ENCODE data around the gene ELK1.
A peak's percentile ranks its signal among the peaks of the same experiment; 100 is the strongest.

The ELK1 gene

DNA sequence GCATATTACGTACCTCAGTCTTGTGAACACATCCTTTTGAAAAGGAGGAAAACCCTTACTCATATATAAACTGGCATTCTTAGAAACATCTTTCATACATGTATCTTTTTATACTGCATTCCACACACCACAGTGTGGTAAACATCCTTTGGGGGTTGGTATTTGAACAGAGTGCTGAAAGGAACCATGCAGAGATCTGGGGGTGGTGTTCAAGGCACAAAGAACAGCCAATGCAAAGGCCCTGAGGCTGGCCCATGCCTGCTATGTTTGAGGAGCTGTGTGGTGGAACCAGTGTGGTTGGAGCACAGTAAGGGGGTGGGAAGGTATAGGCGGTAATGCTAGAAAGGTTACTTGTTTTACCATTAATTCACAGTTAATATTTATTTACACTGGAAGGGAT lies 2.0 kb downstream of the ELK1 start:
- Histone ChIP-seq H3K36me3 (ENCODE audit: control insufficient read depth in 5 of 5, insufficient read depth in 5 of 5, low read length in 5 of 5) (peaks cover 0 to 4% (median 0%) of the 10 kb centered on the region in 5 donors), H3K4me1 (ENCODE audit: control insufficient read depth in 5 of 5, insufficient read depth in 5 of 5, low read length in 5 of 5) (peaks cover 0 to 25% (median 17%) of the 10 kb centered on the region in 5 donors), H3K27ac (ENCODE audit: low read depth, low read length) (no peak overlapping the region), H3K9me3 (ENCODE audit: control insufficient read depth in 5 of 5, low read length in 5 of 5) (peaks cover 0 to 4% (median 0%) of the 10 kb centered on the region in 5 donors), H3K9ac (ENCODE audit: low read length in 5 of 5) (peak overlapping the region in 1 of 5 donors; percentile 0), H3K4me3 (ENCODE audit: low read depth in 1 of 5, low read length in 5 of 5) (no peak overlapping the region), H3K27me3 (ENCODE audit: control insufficient read depth in 5 of 5, insufficient read depth in 4 of 5, low read length in 5 of 5) (peaks cover 0 to 5% (median 3%) of the 10 kb centered on the region in 5 donors)

GRCh38 chrX:47646636-47647035 lies 3.7 kb downstream of the ELK1 start:
- Histone ChIP-seq H3K27me3 (ENCODE audit: control insufficient read depth in 5 of 5, insufficient read depth in 4 of 5, low read length in 5 of 5) (peaks cover 0 to 6% (median 3%) of the 10 kb centered on the region in 5 donors), H3K36me3 (ENCODE audit: control insufficient read depth in 5 of 5, insufficient read depth in 5 of 5, low read length in 5 of 5) (no peaks in the 10 kb centered on the region), H3K4me1 (ENCODE audit: control insufficient read depth in 5 of 5, insufficient read depth in 5 of 5, low read length in 5 of 5) (peaks cover 0 to 25% (median 16%) of the 10 kb centered on the region in 5 donors), H3K9ac (ENCODE audit: low read length in 5 of 5) (no peak overlapping the region), H3K27ac (ENCODE audit: low read depth, low read length) (no peak overlapping the region), H3K4me3 (ENCODE audit: low read depth in 1 of 5, low read length in 5 of 5) (no peak overlapping the region), H3K9me3 (ENCODE audit: control insufficient read depth in 5 of 5, low read length in 5 of 5) (peaks cover 0 to 6% (median 0%) of the 10 kb centered on the region in 5 donors)

DNA sequence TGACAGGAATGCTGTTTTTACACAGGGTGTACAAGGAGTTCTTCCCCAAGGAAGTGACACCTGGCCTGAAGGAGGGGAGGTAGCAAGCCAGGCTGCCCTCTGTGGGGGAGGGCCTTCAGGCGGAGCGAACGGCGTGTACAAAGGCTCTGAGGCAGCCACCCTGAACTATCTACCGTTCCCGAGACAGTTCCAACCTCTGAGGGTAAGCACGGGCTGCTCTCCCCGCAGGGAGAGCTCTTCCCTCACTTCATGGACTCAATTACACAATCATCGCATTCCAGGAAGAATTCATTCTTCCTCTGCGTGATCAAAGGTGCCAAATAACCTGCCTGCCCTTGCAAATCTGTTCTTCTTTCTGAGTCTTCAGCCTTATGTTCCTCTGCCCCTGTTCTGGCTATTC lies 4.8 kb downstream of the ELK1 start:
- no peak overlapping the region for H3K27ac ChIP-seq (ENCODE audit: low read depth, low read length)
- H3K9ac ChIP-seq (ENCODE audit: low read length in 5 of 5): no peak overlapping the region
- H3K4me1 ChIP-seq (ENCODE audit: control insufficient read depth in 5 of 5, insufficient read depth in 5 of 5, low read length in 5 of 5): peaks cover 0 to 20% (median 9%) of the 10 kb centered on the region in 5 donors
- H3K27me3 ChIP-seq (ENCODE audit: control insufficient read depth in 5 of 5, insufficient read depth in 4 of 5, low read length in 5 of 5): peaks cover 0 to 6% (median 3%) of the 10 kb centered on the region in 5 donors
- H3K36me3 ChIP-seq (ENCODE audit: control insufficient read depth in 5 of 5, insufficient read depth in 5 of 5, low read length in 5 of 5): peaks cover 0 to 10% (median 4%) of the 10 kb centered on the region in 5 donors
- peaks cover 0 to 9% (median 3%) of the 10 kb centered on the region in 5 donors for H3K9me3 ChIP-seq (ENCODE audit: control insufficient read depth in 5 of 5, low read length in 5 of 5)
- no peak overlapping the region for H3K4me3 ChIP-seq (ENCODE audit: low read depth in 1 of 5, low read length in 5 of 5)

DNA sequence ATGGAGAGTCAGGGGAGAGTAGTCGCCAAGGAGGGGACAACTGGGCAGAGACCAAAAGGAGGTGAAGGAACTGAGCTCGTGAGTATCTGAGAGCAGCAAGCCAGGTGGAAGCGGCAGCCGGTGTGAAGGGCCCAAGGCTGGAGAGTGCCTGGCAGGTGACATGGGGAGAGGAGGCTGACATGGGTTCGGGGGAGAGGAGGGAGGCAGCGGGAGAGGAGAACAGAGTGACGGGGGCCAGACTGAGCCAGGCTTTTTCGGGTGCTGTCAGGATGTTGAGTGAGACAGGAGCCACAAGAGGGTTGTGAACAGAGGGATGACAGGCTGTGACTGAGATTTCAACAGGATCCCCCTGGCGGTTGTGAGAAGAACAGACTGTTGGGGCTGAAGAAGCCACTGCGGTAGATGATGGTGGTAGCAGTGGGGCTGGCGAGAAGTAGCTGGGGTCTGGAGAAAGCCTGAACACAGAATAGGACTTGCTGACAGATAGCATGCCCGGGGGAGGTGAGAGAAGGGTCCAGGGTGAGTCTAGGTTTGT lies 5.7 kb downstream of the ELK1 start:
- no peak overlapping the region for H3K4me3 ChIP-seq (ENCODE audit: low read depth in 1 of 5, low read length in 5 of 5)
- no peak overlapping the region for H3K27ac ChIP-seq (ENCODE audit: low read depth, low read length)
- peaks cover 0 to 19% (median 10%) of the 10 kb centered on the region in 5 donors for H3K36me3 ChIP-seq (ENCODE audit: control insufficient read depth in 5 of 5, insufficient read depth in 5 of 5, low read length in 5 of 5)
- H3K27me3 ChIP-seq (ENCODE audit: control insufficient read depth in 5 of 5, insufficient read depth in 4 of 5, low read length in 5 of 5): peaks cover 0 to 6% (median 3%) of the 10 kb centered on the region in 5 donors
- peaks cover 0 to 15% (median 12%) of the 10 kb centered on the region in 5 donors for H3K9me3 ChIP-seq (ENCODE audit: control insufficient read depth in 5 of 5, low read length in 5 of 5)
- H3K4me1 ChIP-seq (ENCODE audit: control insufficient read depth in 5 of 5, insufficient read depth in 5 of 5, low read length in 5 of 5): peaks cover 0 to 20% (median 9%) of the 10 kb centered on the region in 5 donors
- no peak overlapping the region for H3K9ac ChIP-seq (ENCODE audit: low read length in 5 of 5)

DNA sequence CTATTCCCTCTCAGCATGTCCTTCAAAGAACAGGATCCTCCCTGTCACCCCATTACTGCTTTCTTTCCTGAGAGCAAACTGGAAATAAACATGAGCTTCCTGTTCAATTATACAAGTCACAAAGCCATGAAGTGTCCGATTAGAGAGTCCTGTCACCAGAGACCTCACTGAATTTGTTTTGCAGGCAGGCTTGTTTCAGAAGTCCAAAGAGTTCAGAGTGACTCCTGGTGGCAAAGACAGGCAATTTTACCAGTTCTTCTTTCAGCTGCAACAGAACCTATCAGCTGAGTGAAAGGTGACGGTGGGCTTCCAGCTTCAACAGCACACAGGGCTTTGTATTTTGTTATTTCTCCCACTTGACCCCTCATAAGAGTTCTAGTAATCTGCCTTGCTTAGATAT lies 6.4 kb downstream of the ELK1 start:
- Histone ChIP-seq H3K9ac (ENCODE audit: low read length in 5 of 5) (no peak overlapping the region), H3K27ac (ENCODE audit: low read depth, low read length) (no peak overlapping the region), H3K36me3 (ENCODE audit: control insufficient read depth in 5 of 5, insufficient read depth in 5 of 5, low read length in 5 of 5) (peaks cover 0 to 25% (median 15%) of the 10 kb centered on the region in 5 donors), H3K4me1 (ENCODE audit: control insufficient read depth in 5 of 5, insufficient read depth in 5 of 5, low read length in 5 of 5) (peaks cover 0 to 13% (median 2%) of the 10 kb centered on the region in 5 donors), H3K27me3 (ENCODE audit: control insufficient read depth in 5 of 5, insufficient read depth in 4 of 5, low read length in 5 of 5) (peaks cover 0 to 6% (median 1%) of the 10 kb centered on the region in 5 donors), H3K4me3 (ENCODE audit: low read depth in 1 of 5, low read length in 5 of 5) (no peak overlapping the region), H3K9me3 (ENCODE audit: control insufficient read depth in 5 of 5, low read length in 5 of 5) (peaks cover 0 to 19% (median 18%) of the 10 kb centered on the region in 5 donors)

GRCh38 chrX:47638816-47639215 lies 11.5 kb downstream of the ELK1 start:
- Histone ChIP-seq H3K4me3 (ENCODE audit: low read depth in 1 of 5, low read length in 5 of 5) (no peak overlapping the region), H3K4me1 (ENCODE audit: control insufficient read depth in 5 of 5, insufficient read depth in 5 of 5, low read length in 5 of 5) (peaks cover 0 to 3% (median under 1%) of the 10 kb centered on the region in 5 donors), H3K36me3 (ENCODE audit: control insufficient read depth in 5 of 5, insufficient read depth in 5 of 5, low read length in 5 of 5) (peaks cover 0 to 61% (median 39%) of the 10 kb centered on the region in 5 donors), H3K9ac (ENCODE audit: low read length in 5 of 5) (no peak overlapping the region), H3K27ac (ENCODE audit: low read depth, low read length) (no peak overlapping the region), H3K9me3 (ENCODE audit: control insufficient read depth in 5 of 5, low read length in 5 of 5) (peaks cover 0 to 26% (median 19%) of the 10 kb centered on the region in 5 donors), H3K27me3 (ENCODE audit: control insufficient read depth in 5 of 5, insufficient read depth in 4 of 5, low read length in 5 of 5) (peaks cover 0 to 5% (median 0%) of the 10 kb centered on the region in 5 donors)

- Histone ChIP-seq H3K27me3 (ENCODE audit: control insufficient read depth in 5 of 5, insufficient read depth in 4 of 5, low read length in 5 of 5) (peaks cover 0 to 2% (median 0%) of the 10 kb centered on the region in 5 donors), H3K4me3 (ENCODE audit: low read depth in 1 of 5, low read length in 5 of 5) (peak overlapping the region in 1 of 5 donors; percentile 40), H3K9ac (ENCODE audit: low read length in 5 of 5) (no peak overlapping the region), H3K36me3 (ENCODE audit: control insufficient read depth in 5 of 5, insufficient read depth in 5 of 5, low read length in 5 of 5) (peaks cover 0 to 61% (median 39%) of the 10 kb centered on the region in 5 donors), H3K9me3 (ENCODE audit: control insufficient read depth in 5 of 5, low read length in 5 of 5) (peaks cover 0 to 26% (median 19%) of the 10 kb centered on the region in 5 donors), H3K4me1 (ENCODE audit: control insufficient read depth in 5 of 5, insufficient read depth in 5 of 5, low read length in 5 of 5) (peaks cover 0 to 3% (median 0%) of the 10 kb centered on the region in 5 donors), H3K27ac (ENCODE audit: low read depth, low read length) (no peak overlapping the region)
Observed at GRCh38 chrX:47637546-47638195, 12.7 kb downstream of the ELK1 start.

- no peak overlapping the region for H3K4me3 ChIP-seq (ENCODE audit: low read depth in 1 of 5, low read length in 5 of 5)
- H3K27ac ChIP-seq (ENCODE audit: low read depth, low read length): no peak overlapping the region
- H3K4me1 ChIP-seq (ENCODE audit: control insufficient read depth in 5 of 5, insufficient read depth in 5 of 5, low read length in 5 of 5): peaks cover 0 to 4% (median under 1%) of the 10 kb centered on the region in 5 donors
- peaks cover 0 to 17% (median 7%) of the 10 kb centered on the region in 5 donors for H3K9me3 ChIP-seq (ENCODE audit: control insufficient read depth in 5 of 5, low read length in 5 of 5)
- H3K36me3 ChIP-seq (ENCODE audit: control insufficient read depth in 5 of 5, insufficient read depth in 5 of 5, low read length in 5 of 5): peaks cover 0 to 48% (median 33%) of the 10 kb centered on the region in 5 donors
- H3K9ac ChIP-seq (ENCODE audit: low read length in 5 of 5): no peak overlapping the region
- H3K27me3 ChIP-seq (ENCODE audit: control insufficient read depth in 5 of 5, insufficient read depth in 4 of 5, low read length in 5 of 5): peaks cover 0 to 2% (median 0%) of the 10 kb centered on the region in 5 donors
Observed at GRCh38 chrX:47634871-47635575, 15.3 kb downstream of the ELK1 start.

DNA sequence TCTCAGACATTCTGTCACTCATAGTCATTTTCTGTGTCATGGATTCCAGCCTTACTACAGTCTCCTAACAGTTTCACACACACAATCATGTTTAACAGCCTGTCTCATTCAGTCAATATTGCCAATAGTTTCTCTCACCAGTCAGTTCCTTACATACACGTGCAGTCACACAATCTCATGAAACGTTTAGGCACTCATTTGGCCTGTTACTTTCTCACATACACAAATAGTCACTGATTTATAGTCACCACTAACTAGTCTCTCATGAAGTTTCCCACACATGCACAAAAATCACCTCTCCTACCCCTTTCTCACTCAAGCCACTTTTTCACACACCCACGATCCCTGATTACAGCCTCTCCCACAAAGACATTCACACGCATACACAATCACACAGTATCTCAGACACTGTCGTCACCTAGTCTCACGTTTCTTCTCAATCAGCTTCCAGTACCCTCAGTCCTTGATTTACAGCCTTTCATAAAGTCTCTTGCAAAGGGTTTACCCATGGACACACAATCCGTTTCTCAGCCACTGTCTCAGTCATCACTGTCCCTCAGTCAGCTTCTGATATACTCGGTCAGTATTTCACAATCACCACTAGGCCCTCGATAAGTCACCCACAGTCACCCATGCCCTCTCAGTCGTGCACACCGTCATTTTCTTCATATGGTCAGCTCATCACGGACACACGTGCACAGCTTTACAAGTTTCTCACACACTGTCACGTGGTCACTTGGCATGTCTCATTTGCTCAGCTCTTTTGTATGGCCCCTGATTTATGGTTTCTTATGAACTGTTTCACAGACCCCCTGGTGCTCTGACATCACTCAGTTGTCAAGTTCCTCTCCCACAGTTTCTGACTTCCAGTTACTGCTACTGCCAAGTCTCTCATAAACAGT lies 16.4 kb downstream of the ELK1 start:
- H3K27me3 ChIP-seq (ENCODE audit: control insufficient read depth in 5 of 5, insufficient read depth in 4 of 5, low read length in 5 of 5): no peaks in the 10 kb centered on the region
- H3K4me1 ChIP-seq (ENCODE audit: control insufficient read depth in 5 of 5, insufficient read depth in 5 of 5, low read length in 5 of 5): peaks cover 0 to 9% (median 3%) of the 10 kb centered on the region in 5 donors
- H3K9ac ChIP-seq (ENCODE audit: low read length in 5 of 5): no peak overlapping the region
- H3K36me3 ChIP-seq (ENCODE audit: control insufficient read depth in 5 of 5, insufficient read depth in 5 of 5, low read length in 5 of 5): peaks cover 0 to 38% (median 25%) of the 10 kb centered on the region in 5 donors
- peaks cover 0 to 7% (median 2%) of the 10 kb centered on the region in 5 donors for H3K9me3 ChIP-seq (ENCODE audit: control insufficient read depth in 5 of 5, low read length in 5 of 5)
- H3K4me3 ChIP-seq (ENCODE audit: low read depth in 1 of 5, low read length in 5 of 5): no peak overlapping the region
- H3K27ac ChIP-seq (ENCODE audit: low read depth, low read length): no peak overlapping the region
